Left forelimb (tissue), 1 donor: Measurements from ENCODE around the gene HACD1.

Experiments used
- DNase-seq: peaks from one replicate; pipeline ENCODE4 v3.0.0-alpha.2; 2018; ENCODE audit warnings: low spot score

Gene HACD1

DNA sequence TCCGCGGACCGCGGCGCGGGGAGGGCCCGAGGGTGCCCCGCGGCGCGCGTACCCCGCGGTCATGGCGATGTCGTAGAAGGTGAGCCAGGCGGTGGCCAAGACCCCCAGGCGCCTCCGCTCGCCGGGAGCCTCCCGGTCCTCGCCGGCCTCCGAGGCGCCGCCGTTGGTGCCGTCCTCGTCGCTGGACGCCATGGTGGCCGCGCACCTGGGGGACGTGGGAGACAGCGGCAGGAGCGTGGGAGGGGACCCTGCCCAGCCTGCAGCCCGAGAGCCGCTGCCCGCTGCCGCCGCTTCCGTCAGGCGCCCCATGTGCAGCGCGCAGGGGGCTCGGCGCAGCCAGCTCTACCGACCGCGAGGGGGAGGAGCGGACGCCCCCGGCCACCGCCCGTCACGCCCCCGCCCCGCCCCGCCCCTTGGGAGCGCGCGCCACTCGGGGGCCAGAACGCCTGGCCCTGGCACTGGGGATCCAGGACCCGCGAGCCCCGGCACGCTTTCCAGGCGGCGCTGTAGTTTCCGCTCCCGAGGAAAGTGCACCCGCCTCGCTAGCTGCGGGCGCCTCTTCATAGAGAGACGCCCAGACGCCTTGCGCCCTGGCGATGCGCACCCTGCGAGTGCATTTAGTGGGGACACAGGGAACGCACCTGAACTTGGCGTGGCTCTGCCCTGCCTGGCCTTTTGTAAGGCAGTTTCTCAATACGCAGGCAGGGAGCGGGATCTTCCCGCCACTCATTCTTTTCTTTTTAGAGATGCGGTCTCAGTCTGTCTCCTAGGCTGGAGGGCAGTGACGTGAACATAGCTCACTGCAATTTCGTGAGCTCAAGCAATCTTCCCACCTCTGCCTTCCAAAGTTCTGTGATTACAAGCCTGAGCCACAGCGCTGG is at the start of gene HACD1:
HACD1 (minus strand) TSS at position 344 of the 881 bp plus-strand sequence; CDS start at position 309, 35 bp downstream.
- peak; percentile 74 for DNase-seq

DNA sequence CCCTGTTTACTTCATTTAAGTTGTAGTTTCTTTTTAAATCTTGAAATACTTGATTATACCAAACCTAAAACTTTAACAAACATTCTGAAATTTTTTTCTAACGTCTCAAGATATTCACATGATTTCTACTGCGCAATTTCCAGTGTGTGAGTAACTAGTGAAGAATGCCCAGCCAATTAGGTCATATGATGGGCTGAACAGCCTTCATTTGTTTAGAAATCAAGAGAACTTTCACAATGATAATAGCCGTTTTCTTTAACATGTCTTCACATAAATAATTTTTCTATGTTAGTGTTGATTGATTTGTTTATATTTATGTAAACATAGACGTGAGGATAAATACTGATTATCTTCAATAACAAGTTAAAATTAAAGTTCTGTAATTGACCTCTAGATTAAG is 48.6 kb upstream of the HACD1 start:
- DNase-seq: no peak

DNA sequence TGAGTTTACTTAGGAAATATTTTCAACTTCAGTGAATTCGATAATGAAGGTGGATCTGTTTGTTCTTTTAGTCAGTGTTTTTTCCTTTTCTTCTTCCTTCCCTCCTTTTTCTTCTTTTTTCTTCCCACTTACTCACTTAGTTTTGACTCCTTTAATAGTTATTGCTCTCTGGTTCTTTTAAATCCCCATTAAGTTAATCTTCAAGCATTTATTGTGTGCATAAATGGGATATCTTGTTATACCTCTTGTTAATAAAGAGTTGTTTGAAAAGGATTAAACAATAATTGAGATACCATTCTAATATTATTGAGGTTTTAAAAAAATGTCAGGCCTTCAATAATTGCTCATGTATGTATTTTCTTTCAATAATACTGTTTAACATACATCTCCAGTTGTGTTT is 46.3 kb upstream of the HACD1 start:
- DNase-seq: no peak

DNA sequence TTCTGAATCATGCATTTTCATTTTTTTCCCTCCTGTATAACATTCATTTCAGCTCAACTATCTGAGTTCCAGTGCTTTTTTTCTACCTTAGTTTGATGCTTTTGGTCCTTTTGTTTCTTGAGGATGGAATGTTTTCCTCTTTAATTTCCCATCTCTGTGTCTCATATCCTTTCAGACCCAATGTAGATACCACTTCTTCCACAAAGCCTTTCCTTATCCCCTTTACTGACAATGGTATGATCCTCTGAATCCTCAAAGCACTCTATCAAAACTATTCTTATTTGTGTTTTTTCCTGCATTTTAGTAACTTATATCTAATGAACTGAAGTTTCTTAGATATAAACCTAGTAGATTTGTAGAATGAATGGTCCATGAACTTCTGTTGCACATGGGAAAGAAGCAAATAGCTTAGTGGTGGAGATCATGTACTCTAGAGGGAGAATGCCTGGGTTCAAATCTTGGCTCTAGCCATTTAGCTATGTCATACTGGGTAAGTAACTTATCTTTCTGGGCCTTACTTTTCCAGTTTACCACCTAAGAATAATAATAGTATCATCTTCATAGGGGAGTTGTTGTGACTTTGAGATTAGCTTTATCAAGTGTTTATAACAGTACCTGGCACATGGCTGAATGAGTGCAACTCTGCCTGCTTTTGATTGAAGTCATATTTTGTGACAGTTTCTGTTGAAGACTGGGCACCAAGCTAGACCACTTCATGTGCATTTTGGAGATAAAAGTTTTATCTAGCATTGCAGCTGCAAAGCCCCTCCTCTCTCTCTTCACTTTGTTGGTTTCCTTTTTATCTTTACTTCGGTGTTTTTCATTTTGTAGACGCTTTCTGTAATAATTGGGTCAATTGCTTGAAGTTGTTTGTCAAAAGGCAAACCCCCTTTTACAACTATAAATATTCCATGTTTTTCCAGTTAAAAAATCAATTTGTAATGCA is 45.3 kb upstream of the HACD1 start:
- DNase-seq: no peak

DNA sequence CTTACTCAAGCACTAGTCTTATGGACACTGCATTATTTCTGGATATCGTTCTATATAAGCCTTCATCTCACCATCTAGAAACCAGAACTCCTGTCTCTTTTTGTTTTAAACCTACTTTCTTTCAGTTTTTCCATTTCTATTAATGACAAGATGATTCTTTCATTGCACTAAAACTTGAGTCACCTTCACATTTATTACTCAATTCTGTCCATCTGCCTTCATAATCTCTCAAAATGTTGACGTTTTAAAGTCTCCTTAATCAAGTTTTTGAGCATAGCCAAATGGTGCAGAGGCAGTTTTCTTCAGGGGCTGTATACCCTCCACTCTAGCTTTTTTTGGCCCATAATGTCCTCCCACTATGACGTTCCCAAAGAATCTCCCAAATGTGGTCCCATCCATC is 44.3 kb upstream of the HACD1 start:
- no peak for DNase-seq

DNA sequence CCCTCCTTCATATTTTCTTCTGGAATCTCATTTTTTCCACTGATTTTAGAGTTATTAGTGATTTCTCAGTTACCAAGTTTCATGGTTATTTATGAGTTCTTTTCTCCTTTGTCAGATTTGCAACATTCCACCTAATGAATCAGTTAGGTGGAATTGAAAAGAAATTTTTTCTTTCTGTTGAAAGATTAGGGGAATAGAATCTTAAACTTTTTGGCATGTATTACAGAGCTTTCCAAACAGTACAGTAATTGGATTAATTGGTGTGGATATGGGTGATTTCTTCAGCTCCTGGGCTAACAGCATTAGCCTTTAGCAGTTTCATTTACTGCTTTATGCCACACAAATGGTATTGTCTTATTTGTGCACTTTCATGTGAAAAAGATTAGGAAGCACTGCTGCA is 43.7 kb upstream of the HACD1 start:
- no peak for DNase-seq

GRCh38 chr10:17659365-17659764 is 42.2 kb upstream of the HACD1 start:
- DNase-seq: no peak

DNA sequence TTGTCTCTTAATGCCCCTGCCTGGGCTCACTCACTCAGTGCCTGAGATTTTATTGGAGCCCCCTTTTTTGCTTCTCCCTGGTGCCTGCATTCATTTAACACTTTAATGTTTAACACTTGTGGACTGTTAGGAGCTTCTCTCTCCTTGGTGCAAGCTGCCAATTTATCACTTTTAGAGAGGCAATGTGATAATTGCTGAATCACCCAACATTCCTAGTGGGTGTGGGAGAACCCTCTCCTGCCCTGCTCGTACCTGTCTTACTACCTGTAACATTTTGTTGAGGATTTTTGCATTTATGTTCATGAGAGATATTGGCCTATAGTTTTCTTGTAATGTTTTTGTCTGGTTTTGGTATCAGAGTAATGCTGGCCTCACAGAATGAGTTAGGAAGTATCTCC is 39.9 kb upstream of the HACD1 start:
- DNase-seq: no peak

GRCh38 chr10:17655567-17656146 is 38.5 kb upstream of the HACD1 start:
- DNase-seq: no peak

DNA sequence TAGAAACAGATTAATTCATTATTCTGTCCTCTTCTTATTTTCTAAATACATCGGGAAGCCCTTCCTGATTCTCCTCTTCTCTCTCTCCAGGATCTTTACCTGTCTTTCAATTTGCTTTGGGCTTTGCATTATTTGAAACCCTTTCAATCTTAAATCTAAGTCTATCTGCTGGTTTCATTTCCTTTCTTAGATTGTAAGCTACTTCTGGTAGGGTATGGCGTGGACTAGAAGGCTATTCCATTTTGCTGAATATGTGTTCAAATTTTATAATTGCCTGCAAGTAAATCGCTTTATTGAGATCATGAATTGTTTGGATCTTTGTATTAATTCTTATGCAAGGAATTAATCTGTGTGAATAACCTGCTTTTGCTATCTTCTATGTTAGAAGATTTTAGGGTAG is 37.8 kb upstream of the HACD1 start:
- no peak for DNase-seq

GRCh38 chr10:17652585-17652984 is 35.4 kb upstream of the HACD1 start:
- no peak for DNase-seq

DNA sequence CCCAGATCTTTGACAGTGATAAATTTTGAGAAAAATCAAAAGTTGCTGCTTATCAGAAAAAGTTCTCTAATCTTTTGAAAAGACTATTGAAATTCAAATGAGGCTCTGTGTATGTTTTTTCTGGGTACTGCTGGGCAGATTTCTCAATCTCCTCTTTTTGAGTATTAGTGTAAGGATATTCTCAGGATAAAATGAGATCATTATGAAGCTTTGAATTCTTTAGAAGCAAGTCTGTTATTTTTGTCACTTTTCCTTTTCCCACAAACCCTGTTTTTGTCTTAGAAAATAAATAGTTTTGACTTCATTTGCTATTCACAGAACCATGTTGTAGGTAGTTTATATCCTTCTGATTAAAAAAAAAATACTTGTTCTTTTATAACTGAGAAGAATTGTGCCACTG is 34.7 kb upstream of the HACD1 start:
- no peak for DNase-seq

DNA sequence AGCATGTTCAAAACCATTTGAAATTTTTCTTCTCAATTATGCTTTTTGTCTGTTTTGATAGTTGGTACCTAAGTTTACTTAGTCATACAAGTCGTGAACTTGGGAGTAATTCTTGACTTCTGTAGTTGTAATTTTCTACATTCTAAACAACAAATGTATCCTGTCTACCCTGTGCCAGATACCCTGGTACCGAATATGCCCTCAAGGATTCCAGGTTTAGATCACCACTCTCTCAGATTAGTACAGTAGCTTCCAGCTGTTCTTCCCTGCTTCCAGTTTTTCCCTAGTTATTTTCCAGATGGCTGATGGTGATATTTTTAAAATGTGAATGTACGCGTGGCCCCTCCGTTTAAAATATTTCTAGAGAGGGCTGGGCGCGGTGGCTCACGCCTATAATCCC is 33.2 kb upstream of the HACD1 start:
- no peak for DNase-seq

GRCh38 chr10:17649836-17650235 is 32.7 kb upstream of the HACD1 start:
- no peak for DNase-seq

GRCh38 chr10:17649052-17649451 is 31.9 kb upstream of the HACD1 start:
- DNase-seq: no peak

DNA sequence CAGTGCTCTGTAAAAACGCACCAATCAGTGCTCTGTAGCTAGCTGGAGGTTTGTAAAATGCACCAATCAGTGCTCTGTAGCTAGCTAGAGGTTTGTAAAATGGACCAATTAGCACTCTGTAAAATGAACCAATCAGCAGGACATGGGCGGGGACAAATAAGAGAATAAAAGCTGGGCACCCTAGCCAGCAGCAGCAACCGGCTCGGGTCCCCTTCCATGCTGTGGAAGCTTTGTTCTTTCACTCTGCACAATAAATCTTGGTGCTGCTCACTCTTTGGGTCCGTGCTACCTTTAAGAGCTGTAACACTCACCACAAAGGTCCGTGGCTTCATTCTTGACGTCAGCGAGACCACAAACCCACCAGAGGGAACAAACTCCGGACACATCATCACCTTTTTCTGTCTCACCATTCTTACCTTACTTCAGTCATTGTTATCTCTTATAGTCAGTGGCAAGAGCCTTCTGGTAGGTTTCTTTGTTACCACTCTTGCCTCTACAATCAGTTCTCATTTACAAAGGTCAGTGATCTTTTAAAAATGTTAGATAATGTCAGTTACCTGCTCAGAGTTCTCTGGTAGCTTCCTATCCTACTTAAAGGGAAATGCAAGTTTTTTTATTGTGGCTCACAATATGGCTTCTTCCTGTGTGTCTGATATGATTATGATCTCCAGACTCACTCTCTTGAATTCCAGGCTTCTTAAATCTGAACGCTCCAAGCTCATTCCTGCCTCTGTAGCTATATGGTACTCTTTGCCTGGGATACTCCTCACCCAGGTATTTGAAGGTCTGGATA is 31.3 kb upstream of the HACD1 start:
- DNase-seq: no peak

DNA sequence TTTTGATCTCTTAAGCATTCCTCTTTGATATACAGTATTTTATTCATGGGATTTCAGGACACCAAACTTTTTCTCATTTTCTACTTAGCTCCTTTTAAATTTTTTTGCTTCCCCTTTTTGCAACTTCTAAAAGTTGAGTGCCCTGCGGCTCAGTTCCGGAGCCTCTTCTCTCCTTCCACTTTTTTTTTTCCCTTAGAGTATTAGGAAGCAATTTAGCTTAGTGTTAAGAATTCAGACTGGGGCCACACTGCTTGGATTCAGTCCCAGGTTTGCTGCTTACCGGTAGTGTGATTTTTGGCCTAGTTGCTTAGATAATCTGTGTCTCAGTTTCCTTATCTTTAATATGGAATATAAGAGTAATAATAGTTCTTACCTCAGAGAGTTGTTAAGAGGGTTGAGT is 30.2 kb upstream of the HACD1 start:
- DNase-seq: no peak

DNA sequence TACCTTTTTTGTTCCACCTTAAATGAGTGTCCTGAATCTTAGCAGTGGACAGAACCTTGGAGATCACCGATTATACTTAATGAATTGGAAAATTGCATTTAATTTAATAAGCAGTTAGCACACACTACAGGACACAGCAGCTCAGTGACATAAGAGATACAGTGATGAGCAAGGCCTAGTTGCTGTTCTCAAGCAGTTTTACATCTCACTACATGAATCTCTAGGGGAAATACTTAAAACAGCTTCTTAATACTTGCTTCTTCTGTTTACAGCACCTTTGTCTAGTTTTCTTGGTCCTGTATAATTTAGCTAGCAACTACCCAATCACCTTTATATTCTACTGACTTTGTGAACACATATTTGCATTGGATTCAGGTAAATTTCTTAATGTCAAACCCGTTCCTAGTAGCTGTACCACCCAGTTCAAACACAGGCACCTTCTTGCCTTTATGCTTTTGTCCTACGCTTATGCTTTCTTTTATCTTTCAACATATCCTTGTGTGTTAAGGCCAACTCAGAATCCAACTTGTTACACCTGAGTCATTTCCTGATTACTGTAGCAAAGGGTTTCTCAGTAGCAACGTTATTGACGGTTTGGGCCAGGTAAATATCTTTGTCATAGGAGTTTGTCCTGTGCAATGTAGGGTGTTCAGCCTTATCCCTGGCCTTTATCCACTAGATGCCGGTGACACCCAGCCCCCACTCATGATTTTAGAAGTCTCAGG is 28.6 kb upstream of the HACD1 start:
- DNase-seq: no peak

- no peak for DNase-seq
Measured at GRCh38 chr10:17644485-17644943, 27.3 kb upstream of the HACD1 start.

- peak; percentile 95 for DNase-seq
Measured at GRCh38 chr10:17643755-17644484, 26.7 kb upstream of the HACD1 start, which contains the start of gene STAM. Gene STAM (plus strand): TSS chr10:17644151. CDS start chr10:17644340, 189 bp downstream.
